GM19239 (cell line): Measurements from ENCODE around the gene SLAIN1.
A peak's percentile ranks its signal among the peaks of the same experiment; 100 is the strongest.
"Not testable (repeated sequence)": the region's sequence is repeated elsewhere in the genome, so short reads cannot be mapped to it uniquely, and the experiment has no call there.

Experiments used
- DNase-seq: peaks from one replicate; pipeline ENCODE4 v3.0.0; 2011; ENCODE audit warnings: low spot score; ENCODE audit not compliant: insufficient read length
- FAIRE-seq: peaks from 2 replicates; lab custom pipeline; 2011; peaks lifted over from hg19 to GRCh38; lab: Jason Lieb, UNC

The SLAIN1 gene

GRCh38 chr13:77697217-77698103 is at the start of gene SLAIN1:
SLAIN1 (plus strand) TSS chr13:77697687; CDS start chr13:77697914, 227 bp downstream.
- DNase-seq = peak; percentile 88
- peak; percentile 94 for FAIRE-seq

DNA sequence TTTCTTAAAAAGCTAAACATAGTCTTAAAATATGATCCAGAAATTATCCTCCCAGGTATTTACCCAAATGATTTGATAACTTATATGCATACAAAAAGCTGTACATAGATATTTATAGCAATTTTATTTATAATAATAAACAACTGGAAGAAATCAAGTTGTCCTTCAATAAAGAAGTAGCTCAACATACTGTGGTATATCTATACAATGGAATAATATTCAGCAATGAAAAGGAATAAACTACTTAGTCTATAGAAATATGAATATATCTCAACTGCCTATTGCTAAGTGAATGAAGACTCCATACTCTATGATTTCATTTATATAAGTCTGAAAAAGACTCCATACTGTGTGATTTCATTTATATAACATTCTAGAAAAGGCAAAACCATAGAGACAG is 47.1 kb upstream of the SLAIN1 start:
- no peak for DNase-seq
- no peak for FAIRE-seq

GRCh38 chr13:77653301-77653700 is 44.2 kb upstream of the SLAIN1 start:
- no peak for DNase-seq
- FAIRE-seq = no peak

DNA sequence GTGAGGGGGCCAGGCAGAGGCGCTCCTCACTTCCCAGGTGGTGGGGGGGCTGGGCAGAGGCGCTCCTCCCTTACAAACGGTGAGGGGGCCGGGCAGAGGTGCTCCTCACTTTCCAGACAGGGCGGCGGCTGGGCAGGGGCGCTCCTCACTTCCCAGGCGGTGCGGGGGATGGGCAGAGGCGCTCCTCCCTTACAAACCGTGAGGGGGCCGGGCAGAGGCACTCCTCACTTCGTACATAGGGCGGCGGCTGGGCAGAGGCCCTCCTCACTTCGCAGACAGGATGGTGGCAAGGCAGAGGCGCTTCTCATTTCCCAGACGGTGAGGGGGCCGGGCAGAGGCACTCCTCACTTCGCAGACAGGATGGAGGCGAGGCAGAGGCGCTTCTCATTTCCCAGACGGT is 37.5 kb upstream of the SLAIN1 start:
- not testable (repeated sequence) for FAIRE-seq, DNase-seq

DNA sequence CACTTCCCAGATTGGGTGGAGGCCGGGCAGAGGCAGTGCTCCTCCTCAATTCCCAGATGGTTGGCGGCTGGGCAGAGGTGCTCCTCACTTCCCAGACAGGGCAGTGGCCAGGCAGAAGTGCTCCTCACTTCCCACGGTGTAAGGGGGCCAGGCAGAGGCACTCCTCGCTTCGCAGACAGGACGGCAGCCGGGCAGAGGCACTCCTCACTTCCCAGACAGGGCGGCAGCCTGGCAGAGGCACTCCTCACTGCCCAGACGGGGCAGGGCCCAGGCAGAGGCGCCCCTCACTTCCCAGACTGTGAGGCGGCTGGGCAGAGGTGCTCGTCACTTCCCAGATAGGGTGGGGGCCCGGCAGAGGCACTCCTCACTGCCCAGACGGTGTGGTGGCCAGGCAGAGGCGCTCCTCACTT is 36.6 kb upstream of the SLAIN1 start:
- DNase-seq = no peak
- no peak for FAIRE-seq

DNA sequence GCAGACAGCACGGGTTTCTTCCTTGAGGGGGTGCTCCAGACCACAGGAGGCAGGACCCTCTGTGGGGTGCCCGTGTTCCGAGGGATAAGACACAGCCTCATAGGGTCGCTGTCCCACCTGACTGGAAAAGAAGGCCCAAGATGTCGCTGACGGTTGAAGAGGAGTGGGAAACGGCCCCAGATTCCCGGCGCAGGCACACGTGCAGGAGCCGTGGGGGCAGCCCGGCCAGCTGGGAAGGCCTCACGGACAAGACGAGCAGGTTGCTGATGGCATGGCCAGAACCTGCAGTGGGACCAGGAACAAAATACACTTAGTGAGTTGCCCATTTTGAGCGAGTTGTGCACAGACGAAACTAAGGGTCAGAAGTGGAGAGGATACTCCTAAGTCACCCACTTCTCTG is 35.2 kb upstream of the SLAIN1 start:
- not testable (repeated sequence) for DNase-seq, FAIRE-seq

DNA sequence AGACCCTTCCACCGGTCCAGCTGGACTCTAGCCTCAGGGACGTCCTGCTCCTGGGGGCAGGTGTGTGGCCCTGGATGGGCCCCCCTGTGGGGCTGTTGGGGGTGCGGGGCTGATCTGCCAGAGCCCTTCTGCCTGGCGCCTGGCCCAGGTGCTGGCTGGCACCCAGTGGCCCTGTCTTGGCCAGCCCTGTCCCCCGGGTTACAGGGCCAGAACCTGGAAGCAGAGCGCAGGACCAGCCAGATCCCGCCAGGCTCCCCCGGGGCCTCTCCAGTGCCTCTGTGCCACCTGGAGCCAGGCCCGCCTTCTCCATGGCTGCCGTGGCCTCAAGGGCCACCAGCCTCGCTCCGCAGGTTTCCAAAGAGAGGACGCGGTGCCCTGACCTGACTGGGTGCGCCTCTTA is 34.7 kb upstream of the SLAIN1 start:
- FAIRE-seq, DNase-seq: not testable (repeated sequence)

- DNase-seq (no peak), FAIRE-seq (no peak)
Observed at GRCh38 chr13:77674852-77675251, 22.6 kb upstream of the SLAIN1 start.

GRCh38 chr13:77678691-77679235 is 18.7 kb upstream of the SLAIN1 start:
- DNase-seq (no peak), FAIRE-seq (no peak)

DNA sequence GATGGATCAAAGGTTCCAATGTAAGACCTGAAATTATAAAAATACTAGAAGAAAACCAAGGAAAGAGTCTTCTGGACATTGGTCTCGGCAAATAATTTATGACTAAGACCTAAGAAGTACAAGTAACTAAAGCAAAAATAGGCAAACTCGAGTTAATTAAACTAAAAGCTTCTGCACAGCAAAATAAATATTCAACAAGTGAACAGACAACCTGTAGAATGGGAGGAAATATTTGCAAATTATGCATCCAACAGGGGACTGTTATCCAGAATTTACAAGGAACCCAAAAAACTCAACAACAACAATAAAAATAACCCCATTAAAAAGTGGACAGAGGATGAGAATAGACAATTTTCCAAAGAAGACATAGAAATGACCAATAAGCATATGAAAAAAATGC is 9.7 kb upstream of the SLAIN1 start:
- DNase-seq (no peak), FAIRE-seq (no peak)

DNA sequence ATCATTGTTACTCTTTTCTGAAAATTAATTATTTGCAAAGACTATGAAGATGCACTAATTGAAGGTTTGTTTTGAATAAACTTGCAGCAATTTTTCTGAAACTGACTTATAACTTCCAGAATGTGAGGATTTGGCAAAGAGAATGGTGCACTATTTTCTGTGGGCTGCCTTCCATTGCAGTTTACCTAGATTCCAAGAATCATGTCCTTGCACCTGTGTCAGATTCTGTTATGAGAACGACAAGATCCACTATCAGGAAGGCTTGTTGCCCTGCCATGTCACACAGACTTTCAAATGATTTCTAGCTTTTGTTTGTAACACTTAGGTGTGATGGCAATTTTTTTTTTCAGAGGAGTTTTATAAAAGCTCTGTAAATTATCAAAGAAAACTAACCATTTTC is 5.6 kb upstream of the SLAIN1 start:
- FAIRE-seq = peak; percentile 8

DNA sequence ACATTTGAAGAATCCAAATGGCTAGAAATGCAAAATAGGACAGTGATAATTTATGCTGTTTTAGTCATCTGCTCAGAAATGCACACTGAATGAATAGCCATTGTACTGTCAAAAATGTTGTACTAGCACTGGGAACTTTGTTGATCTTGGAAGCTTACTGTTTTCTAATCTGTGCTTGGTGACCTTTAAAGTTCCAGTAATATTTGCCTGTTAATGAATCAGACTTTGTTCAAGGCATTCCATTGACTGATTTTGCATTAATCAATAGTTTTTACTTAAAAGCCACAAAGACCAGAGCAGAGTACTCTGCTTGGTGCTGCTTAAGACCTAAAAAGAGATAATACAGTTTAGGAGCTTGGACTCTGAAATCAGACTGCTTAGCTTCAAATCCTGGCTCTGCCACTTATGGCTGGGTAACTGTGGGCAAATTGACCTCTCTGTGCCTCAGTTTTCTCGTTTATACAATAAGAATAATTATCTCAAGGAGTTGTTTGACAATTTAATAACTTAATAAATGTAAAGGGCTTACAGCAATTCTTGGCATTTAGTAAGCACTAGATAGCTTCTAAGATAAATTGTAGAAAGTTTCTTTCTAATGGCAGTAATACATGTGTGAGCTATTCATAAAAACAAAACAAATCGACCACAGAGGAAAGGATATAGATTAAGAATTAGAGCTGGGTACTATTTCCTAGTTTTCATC is 4.6 kb upstream of the SLAIN1 start:
- DNase-seq (no peak), FAIRE-seq (no peak)

More for the DNA sequence above, 5.6 kb upstream of the SLAIN1 start:
- DNase-seq = no peak

- FAIRE-seq (no peak), DNase-seq (no peak)
Observed at GRCh38 chr13:77693449-77693940, 4.0 kb upstream of the SLAIN1 start.

GRCh38 chr13:77696006-77696878 is 1.2 kb upstream of the SLAIN1 start:
- FAIRE-seq = peak; percentile 90

GRCh38 chr13:77696879-77697216 is 639 bp upstream of the SLAIN1 start:
- no peak for DNase-seq
- FAIRE-seq = no peak

More at GRCh38 chr13:77696006-77696878, 1.2 kb upstream of the SLAIN1 start:
- DNase-seq = no peak

GRCh38 chr13:77698201-77699058 is 943 bp downstream of the SLAIN1 start:
- FAIRE-seq (peak; percentile 95), DNase-seq (peak; percentile 39)

DNA sequence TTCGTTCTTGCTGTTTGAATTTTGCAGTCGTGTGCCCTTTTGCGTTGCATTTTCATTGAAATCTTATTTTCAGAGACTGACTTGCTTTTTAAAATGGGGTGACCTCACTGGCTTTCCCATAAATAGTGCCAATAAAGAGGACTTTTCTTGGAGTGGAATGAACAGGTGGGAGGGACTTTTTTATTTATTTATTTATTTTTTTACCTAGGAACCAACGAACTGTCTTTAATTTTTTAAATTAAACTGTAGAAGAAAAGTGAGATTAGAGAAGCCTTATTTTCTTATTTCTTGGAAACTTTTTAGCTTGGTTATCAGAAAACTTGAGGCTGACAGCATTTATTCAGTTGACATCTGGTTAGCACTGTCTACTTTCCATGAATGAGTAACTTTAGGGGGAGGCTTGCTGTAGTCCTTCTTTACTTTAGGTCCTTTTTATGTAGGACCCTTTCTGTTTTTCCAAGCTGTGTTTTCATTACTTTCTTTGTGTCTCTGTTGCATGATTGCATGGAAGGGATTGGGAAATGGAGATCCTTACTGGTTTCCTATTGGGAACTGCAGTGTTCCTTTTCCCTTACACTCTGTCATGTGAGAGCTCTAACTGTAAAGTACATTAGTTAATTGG is 1.7 kb downstream of the SLAIN1 start:
- FAIRE-seq = peak; percentile 75
- no peak for DNase-seq

DNA sequence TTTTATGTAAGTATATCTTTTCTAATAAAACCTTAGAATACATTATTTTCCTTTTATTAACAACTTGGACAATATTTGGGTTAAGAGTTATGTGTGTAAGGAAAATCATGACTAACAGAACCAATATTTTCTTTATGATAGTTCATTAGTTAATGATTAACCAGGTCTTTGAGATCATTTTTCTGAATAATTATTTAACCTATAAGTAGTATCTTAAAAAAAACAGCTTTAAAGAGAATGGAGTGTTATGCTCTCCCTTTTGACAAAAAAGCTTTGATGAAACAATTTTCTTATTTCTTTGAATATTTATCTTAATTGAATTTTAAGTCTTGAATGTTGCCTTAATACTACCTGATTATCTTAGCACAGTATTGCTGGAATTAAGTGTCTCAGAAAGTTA is 3.8 kb downstream of the SLAIN1 start:
- DNase-seq (no peak), FAIRE-seq (no peak)

DNA sequence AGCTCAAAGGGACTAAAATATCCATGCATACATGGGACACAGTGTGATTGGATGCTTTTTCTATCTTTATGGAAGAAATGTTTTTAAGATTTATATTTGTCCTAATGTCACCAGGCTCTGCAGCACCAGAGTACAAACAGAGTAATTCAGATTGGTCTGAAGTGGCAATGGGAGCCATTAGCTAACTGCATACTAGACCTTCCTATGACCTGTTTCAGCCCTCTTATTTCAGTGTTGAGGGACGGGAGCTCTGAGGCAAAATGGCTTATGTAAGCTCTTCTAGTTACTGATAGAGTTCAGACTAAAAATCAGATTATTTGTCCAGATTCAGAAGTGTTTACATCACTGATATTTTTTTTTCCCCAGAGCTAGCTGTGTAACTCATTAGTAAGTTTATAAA is 4.9 kb downstream of the SLAIN1 start:
- FAIRE-seq (no peak), DNase-seq (no peak)
